ENCODE data around the gene LRRTM3. TPM values are rescaled to one million over a fixed set of nuclear protein-coding genes. Genes with fewer than 3 reads are reported as not detected.

Gene LRRTM3
- polyA plus RNA-seq (ENCODE audit: insufficient read length) = 5.7 TPM
- long read RNA-seq, donor 1 = 0 reads
- long read RNA-seq, donor 2, full-length matches to known transcripts = 1 of 1 reads
- long read RNA-seq, donor 2, partial matches to known transcripts = 0 of 1 reads
- long read RNA-seq, donor 2, other reads (novel, unspliced or antisense) = 0 of 1 reads
- long read RNA-seq, donor 3, full-length matches to known transcripts = 1 of 1 reads
- long read RNA-seq, donor 3, partial matches to known transcripts = 0 of 1 reads
- long read RNA-seq, donor 3, other reads (novel, unspliced or antisense) = 0 of 1 reads
- long read RNA-seq, donor 4 = 0 reads
- long read RNA-seq, donor 5 = 0 reads
- long read RNA-seq, donor 6 = 0 reads
- long read RNA-seq, donor 7, full-length matches to known transcripts = 2 of 2 reads
- long read RNA-seq, donor 7, partial matches to known transcripts = 0 of 2 reads
- long read RNA-seq, donor 7, other reads (novel, unspliced or antisense) = 0 of 2 reads
- long read RNA-seq, donor 8 = 0 reads

DNA sequence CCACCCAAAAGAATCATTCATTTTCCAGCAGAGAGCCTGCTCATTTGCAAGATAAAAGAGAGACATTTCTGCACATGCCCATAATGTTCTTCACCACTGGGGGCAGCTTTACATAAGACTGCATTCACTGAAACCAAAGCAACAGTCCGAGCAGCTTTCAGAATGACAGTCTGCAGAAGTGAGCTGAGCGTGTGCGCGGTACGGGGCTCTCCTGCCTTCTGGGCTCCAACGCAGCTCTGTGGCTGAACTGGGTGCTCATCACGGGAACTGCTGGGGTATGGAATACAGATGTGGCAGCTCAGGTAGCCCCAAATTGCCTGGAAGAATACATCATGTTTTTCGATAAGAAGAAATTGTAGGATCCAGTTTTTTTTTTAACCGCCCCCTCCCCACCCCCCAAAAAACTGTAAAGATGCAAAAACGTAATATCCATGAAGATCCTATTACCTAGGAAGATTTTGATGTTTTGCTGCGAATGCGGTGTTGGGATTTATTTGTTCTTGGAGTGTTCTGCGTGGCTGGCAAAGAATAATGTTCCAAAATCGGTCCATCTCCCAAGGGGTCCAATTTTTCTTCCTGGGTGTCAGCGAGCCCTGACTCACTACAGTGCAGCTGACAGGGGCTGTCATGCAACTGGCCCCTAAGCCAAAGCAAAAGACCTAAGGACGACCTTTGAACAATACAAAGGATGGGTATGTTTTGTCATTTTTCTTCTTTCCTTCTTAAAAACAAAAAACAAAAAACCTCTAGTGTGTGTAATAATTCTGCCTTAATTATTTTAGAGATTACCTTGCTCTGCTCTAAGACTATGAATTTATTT lies at the start of gene LRRTM3:
Gene LRRTM3, plus strand, starts transcription at position 141 of the 820 bp plus-strand sequence.
- peak; percentile 80 for DNase-seq

DNA sequence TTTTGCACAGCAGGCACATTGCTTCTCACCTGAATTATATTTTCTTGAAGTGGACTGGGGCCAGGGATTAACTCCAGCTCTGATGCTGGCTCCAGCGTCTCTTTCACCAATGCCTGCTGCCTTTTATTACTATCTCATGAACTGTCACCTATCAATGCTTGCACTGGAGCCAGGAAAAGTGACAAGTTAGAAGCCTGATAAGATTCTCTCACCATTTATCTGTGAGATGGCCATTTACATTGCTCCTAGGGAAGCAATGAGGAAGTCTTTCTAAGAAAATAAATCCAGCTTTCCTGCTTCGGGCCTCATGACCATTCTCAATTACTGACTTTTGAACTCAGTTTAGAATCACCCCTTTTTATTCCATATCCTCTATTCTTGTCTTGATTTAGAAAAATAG lies 48.5 kb upstream of the LRRTM3 start:
- no peak for DNase-seq

DNA sequence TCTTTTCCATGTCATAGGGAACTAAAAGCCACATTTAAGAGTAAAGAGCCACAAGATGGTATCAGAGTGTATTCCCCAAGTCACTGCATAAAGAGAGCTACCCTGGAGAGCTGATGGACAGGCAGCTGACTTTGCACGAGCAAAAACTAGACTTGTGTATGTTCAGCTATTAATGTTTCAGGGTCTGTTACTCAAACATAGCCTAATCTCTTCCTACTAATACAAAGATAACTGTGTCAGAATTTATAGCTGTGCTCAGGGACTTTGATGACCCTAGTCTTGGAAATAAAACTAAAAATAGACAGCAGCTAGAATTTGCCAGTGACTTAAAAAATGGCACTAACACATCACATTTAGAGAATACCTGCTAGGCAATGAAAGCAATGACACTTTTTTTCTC lies 45.5 kb upstream of the LRRTM3 start:
- DNase-seq = no peak

DNA sequence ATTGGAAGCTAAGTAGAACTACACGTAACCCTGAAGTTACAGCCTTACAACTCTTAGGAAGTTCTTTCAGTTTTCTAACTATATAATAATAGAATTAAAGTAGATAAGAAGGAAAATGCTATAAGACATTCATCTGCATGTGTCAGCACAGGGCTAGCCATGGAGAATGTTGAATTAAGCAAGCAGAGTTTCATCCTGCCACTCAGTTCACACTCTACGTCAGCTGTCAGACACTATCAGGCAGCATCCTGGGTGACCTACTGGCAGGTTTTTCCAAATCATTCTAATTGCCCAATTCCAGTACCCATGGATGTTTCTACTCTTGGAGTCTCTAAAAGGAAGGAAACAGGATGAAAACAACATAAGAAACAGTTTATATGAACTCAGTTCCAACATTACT lies 45.0 kb upstream of the LRRTM3 start:
- DNase-seq = no peak

DNA sequence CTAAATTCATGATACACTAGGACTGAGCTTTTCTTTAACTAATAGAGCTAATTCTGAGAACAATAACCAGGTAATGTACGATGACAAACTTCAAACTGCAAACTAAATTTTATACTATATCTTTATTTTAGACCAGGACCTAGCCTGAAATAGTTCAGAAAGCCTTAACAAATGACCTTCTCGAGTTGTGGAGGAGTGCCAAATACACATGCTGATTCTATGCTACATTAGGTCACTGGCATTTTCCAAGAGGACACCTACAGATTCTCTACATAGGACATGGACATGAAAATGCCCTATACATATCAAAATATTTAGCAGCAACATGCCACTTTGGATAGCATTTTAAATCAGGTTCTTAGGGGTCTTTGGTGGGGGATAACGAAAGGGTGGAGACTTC lies 44.0 kb upstream of the LRRTM3 start:
- DNase-seq = no peak

DNA sequence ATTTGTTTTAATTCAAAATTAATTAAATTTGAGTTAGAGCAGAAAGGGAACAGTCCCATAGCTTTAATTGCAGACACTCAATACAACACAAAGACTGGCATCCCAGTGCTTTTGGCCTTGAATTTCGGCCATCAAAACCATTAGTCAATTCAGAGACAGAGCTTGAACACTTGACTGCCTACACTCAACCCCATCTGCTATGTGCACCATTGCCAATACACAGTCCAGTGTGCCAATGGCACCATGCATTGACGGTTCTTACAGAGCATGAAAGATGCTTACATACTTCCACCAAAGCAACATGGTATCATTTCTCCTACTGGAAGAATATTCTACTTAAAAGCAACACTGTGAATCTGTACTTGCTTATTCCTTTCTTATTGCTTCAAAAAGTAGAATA lies 43.6 kb upstream of the LRRTM3 start:
- DNase-seq = no peak

DNA sequence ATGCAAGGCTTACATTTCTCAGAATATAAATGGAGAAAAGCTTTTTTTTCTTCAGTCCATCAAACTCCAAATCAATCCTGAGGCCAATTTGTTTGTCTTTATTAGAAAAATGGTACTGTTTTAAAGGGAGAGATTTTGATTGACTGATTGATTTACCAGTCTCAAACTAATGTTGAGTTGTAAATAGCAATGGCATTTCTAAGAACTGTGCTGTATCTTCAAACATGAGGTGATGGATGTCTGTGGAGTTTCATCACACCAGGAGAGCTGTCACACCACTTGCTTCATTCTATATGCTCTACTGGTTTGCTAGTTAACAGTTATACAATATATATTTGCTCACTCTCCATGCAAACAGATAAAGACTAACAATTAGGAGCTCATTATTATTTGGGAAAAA lies 39.0 kb upstream of the LRRTM3 start:
- DNase-seq = no peak

DNA sequence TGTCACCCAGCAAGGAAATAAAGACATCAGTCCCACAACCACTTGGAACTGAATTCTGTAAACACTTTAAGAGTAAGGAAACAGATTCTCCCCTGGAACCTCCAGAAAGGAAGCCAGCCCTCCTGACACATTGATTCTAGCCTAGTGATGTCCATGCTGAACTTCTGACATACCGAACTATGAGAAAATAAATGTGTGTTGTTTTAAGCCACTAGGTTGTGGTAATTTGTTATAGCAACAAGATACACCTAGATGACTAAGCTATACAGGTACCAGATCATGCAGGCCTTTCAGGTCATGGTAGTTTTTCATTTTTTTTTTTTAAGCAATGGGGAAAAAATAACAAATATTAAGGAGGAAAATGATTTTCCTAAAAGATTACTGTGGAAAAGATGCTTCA lies 37.6 kb upstream of the LRRTM3 start:
- DNase-seq = no peak

DNA sequence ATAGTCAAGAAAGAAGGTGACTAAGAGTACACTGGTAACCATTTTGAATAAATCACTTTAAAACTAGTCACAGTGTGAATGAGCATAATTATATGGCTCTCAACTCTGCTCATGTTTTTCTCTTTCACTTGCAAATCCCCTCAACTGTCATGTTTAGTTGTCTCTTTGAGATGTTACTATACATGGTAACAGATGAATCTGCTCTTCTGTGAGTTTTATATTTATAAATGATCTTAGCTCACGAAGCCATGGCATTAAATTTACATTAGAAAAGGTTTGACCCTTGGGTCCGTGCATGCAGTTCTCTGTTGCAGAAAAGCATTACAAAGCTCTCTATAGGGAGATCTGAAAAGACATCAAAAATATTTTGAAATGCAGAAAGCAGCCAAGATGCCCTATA lies 33.0 kb upstream of the LRRTM3 start:
- no peak for DNase-seq

DNA sequence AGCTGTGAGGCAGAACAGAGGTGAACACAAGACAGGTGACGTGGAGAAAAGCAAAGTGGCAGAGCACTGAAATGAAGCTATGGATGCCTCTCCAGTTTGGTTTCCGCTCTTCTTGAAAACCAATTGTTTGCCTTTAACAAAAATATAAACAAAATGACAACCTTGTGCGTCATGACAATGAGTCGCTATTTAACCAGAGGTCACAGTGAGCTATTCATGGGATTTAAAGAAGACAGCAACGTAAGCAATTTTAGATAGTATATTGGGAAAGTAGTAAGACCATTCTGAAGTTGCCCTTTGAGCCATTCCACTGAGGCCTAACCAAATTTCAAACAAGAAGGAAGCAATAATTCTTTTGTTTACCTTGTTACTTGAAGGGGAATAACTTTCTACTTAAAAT lies 15.2 kb upstream of the LRRTM3 start:
- DNase-seq = no peak

DNA sequence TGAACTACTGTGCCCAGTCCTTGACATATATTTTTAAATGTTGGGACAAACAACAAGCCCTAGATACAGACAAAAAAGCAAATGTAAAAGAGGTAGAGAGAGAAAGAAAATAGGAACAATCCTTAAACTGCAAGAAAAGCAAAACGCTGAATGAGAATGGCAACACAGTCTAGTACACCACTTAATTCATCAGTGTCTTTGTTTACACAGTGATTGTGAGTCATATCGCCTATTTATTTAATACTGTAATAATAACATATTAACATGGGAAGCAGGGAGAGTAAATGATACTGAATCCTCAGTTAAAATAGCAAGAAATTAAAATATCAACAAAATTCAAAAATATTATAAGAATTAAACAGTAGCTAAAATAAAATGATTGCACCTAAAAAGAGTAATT lies 9.8 kb upstream of the LRRTM3 start:
- no peak for DNase-seq

DNA sequence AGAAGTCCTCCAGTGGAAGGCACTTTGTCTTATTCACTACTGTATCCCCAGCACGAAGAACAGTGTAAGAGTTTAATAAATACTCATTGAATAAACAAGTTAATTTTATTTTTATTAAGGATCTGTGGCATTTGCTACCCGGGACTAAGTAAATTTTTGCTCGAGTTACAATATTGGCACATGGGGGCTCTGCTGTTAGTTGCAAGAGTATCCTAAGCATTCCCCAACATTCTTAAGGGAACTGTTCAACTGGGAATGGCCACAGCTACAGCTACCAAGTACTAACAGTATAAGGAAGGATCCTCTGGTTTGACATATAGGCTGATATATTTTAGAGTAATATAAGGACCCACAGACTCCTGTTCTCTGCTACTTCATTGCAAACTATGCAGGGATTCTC lies 8.7 kb upstream of the LRRTM3 start:
- no peak for DNase-seq

DNA sequence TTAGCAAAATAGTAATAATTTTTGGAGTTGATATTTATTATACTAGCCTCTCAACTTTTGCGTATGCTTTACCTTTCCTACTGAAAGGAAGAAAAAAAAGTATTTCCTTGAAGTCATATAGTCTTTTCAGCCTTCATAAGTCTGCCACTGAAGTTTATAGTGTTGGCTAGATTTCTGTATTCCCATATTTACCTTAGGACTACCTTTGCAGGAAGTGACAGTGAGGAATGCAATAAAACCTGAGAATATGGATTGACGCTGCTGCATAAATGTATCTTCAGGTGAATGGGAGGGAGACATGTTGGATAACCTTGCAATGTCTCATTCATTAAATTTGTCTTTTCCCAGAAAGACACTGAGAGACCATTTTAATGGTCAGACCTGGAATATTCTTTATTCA lies 6.6 kb upstream of the LRRTM3 start:
- no peak for DNase-seq

DNA sequence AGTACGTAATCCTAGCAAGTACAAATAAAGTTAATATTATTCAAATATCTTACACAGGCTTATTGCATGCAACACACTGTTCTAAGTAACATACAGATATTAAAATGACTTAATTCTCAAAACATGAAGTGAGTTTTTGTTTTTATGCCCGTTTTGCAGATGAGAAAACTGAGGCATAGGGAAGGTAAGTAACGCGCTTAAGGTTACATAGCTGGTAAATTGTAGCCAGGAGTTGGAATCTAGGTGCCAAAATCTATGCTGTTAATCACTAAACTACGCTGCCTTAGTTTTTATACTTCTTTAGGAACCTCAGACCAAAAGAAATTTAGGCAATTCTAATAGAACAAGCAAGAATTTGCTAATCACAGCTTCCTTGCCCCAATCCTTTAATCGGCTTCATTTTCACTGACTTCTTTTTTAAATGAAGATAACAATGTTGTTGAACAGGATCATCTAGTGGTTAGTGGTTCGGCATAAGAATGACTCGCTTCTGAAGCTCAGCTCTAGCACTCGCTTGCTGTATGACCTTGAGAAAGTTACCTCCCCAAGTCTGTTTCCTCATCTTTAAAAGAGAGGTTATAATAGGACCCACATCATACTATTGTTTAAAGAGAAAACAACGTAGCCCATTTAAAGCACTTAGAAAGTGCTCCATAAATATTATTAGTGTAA lies 1.0 kb upstream of the LRRTM3 start:
- DNase-seq = no peak

DNA sequence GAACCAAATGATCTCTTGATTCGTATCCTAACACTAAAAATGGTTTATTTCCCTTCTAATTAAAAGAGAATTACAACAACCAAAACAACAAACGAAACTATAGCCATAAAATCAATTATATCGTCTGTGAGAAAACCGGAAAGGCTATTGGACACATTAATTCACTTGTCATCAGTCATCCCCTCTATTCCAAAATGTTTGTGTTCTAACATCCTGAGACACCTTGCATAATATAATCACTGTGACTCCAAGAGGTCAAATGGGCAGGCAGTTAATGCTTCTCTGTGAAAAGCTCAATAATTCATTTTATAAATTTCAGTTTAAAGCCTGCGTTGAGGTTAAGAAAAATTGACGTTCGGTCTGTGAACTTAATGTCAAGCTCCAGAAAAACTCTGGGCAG lies 463 bp upstream of the LRRTM3 start:
- no peak for DNase-seq

DNA sequence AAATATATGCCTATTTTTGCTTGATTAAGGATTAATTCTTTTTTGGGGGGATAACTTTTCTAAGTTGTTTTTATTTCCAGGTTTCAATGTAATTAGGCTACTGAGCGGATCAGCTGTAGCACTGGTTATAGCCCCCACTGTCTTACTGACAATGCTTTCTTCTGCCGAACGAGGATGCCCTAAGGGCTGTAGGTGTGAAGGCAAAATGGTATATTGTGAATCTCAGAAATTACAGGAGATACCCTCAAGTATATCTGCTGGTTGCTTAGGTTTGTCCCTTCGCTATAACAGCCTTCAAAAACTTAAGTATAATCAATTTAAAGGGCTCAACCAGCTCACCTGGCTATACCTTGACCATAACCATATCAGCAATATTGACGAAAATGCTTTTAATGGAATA lies 1.0 kb downstream of the LRRTM3 start:
- DNase-seq = no peak

DNA sequence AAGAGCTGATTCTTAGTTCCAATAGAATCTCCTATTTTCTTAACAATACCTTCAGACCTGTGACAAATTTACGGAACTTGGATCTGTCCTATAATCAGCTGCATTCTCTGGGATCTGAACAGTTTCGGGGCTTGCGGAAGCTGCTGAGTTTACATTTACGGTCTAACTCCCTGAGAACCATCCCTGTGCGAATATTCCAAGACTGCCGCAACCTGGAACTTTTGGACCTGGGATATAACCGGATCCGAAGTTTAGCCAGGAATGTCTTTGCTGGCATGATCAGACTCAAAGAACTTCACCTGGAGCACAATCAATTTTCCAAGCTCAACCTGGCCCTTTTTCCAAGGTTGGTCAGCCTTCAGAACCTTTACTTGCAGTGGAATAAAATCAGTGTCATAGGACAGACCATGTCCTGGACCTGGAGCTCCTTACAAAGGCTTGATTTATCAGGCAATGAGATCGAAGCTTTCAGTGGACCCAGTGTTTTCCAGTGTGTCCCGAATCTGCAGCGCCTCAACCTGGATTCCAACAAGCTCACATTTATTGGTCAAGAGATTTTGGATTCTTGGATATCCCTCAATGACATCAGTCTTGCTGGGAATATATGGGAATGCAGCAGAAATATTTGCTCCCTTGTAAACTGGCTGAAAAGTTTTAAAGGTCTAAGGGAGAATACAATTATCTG lies 1.6 kb downstream of the LRRTM3 start:
- DNase-seq = no peak

DNA sequence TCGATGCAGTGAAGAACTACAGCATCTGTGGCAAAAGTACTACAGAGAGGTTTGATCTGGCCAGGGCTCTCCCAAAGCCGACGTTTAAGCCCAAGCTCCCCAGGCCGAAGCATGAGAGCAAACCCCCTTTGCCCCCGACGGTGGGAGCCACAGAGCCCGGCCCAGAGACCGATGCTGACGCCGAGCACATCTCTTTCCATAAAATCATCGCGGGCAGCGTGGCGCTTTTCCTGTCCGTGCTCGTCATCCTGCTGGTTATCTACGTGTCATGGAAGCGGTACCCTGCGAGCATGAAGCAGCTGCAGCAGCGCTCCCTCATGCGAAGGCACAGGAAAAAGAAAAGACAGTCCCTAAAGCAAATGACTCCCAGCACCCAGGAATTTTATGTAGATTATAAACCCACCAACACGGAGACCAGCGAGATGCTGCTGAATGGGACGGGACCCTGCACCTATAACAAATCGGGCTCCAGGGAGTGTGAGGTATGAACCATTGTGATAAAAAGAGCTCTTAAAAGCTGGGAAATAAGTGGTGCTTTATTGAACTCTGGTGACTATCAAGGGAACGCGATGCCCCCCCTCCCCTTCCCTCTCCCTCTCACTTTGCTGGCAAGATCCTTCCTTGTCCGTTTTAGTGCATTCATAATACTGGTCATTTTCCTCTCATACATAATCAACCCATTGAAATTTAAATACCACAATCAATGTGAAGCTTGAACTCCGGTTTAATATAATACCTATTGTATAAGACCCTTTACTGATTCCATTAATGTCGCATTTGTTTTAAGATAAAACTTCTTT lies 2.3 kb downstream of the LRRTM3 start:
- DNase-seq = no peak

DNA sequence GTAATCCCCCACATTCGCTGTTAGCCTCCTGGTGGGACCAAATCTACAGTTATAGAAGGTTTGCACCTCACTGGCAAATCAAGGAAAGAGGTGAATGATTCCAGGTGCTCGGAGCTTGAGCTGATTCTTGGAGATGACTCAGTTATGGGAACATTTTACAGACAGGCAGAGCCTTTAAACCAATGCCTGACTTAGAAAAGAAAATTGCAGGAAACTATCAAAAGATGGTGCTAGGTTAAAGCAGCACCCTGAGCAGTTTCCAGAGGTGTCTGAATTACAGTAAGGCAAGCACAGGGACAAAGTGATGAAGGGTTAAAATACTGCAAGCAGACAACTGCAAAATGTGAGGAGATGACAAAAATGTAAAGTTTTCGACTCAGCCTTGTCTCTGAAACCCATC lies 2.9 kb downstream of the LRRTM3 start:
- DNase-seq = no peak

DNA sequence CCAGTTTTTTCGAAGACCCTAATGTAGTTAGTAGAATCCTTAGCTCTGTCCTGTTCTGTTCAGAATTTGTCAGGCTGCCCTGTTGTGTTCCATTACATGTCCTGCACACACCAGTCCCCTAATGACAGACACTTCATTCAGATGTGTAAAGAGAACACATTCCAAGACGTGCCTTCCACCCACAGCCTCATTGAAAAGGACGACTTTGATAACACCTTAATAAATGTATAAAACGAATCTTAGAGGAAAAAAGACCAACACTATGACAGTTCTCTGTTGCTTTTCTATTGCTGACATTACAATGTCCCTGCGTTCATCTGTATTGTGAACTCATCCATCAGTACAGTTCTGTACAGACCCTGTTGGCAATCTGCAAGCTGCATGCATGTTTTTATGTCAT lies 3.5 kb downstream of the LRRTM3 start:
- no peak for DNase-seq

DNA sequence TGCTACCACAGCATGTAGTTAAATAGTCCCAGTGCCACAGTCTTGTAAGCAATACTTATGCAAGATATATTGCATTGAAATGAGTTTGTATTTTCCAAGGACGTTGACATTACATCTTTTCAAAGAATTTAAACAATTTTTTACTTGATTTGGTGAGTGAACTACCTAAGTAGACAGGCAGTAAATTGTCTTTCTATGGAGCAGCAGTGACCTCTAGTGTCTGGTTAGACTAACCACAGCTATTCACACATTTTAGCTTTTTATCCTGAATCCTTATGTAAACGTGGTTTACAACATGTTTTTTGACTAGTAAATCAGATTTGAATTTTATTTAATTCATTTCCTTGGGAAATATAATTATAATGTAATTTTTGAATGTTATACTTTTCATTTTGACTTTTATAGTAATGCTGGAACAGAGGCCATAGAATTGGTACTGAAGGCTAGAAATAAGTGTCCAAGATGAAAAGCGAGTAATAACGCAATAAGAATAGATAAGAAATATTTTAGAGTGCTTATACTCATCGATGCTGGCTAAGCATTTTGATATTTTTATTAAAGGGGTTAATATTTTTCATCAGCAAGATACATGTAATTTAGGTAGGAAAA lies 5.6 kb downstream of the LRRTM3 start:
- peak; percentile 73 for DNase-seq

Measured in left kidney (tissue), 8 donors.